NT2/D1 (cell line): ENCODE data around the gene CMKLR1.

Source experiments
- SUZ12 ChIP-seq: IDR thresholded peaks from 2 replicates; pipeline ENCODE4 v1.6.1; 2011; ENCODE audit not compliant: insufficient read length, insufficient read depth; ENCODE audit errors: extremely low read depth
- YY1 ChIP-seq: IDR thresholded peaks from 2 replicates; pipeline ENCODE4 v1.6.1; 2011; ENCODE audit not compliant: insufficient read length, insufficient read depth
- ZNF274 ChIP-seq: IDR thresholded peaks from 2 replicates; pipeline ENCODE4 v1.6.1; 2011; ENCODE audit warnings: mild to moderate bottlenecking, low read depth, low read length

DNA sequence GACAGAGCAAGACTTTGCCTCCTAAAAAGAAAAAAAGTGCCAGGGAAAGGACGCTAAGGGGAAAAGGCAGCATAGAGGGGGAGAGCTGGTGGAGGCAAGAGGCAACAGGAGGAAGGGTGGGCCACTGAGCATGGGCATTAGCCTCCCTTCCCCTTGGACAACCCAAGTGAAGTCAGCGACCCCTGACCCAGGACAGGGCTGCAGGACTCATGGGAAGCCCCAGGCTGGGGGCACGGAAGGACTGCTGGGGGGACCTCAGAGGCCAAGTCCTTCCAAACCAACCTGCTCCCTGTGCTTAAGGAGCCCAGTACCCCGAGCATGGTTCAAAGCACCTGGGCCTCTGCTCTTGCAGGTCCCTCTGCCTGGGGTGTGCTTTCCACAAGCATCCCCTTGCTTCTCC lies 27.5 kb downstream of the CMKLR1 start:
- no peak for TF ChIP-seq ZNF274
- TF ChIP-seq YY1 = no peak
- TF ChIP-seq SUZ12 = no peak
